Lower leg skin (tissue), 4 donors: Measurements from ENCODE around the gene IMPDH1. TPM values are rescaled to one million over a fixed set of nuclear protein-coding genes. Genes with fewer than 3 reads are reported as not detected.

Experiments
- DNase-seq, 2 donors: peaks; one replicate each; pipeline ENCODE4 v3.0.0-alpha.2; 2019; ENCODE audit warnings: low spot score in 2 of 2
- H3K4me3 ChIP-seq: fragments of 200-600 bp; sonication (generic); 2 replicates; pipeline ENCODE4 v1.5.1; 2017; ENCODE audit warnings: mild to moderate bottlenecking, low read depth; ENCODE audit not compliant: poor library complexity, severe bottlenecking
- POLR2A ChIP-seq, 2 donors: fragments of 450-650 bp; IDR thresholded peaks; one replicate each; pipeline ENCODE4 v1.6.1; 2016 to 2017; ENCODE audit warnings: antibody characterized with exemption in 2 of 2, mild to moderate bottlenecking in 1 of 2, moderate library complexity in 1 of 2
- WGBS, 2 donors: methylation state at CpG; one replicate each; pipeline ENCODE4 v1.1.5; 2018; 5-methylcytosine and 5-hydroxymethylcytosine counted together
- intact Hi-C: fragments of 100-400 bp; cut with DNase I; formaldehyde crosslinking; loops from one replicate; pipeline ENCODE4 v1.15.0; 2023; ENCODE audit warnings: low total_unique reads
- total RNA-seq, 4 donors: library from RNA; depleted of rRNA; stranded (reverse); fragments of >200 nt; gene quantifications; one replicate each; pipeline ENCODE4 v1.1.0, GENCODE V29; 2016
- TF ChIP-seq, protein P1 (sequence below), 3 donors: fragments of 450-650 bp; IDR thresholded peaks; one replicate each; pipeline ENCODE4 v1.5.1; 2016; ENCODE audit warnings: antibody characterized with exemption in 3 of 3, mild to moderate bottlenecking in 3 of 3, moderate library complexity in 2 of 3

The IMPDH1 gene
- total RNA-seq, 4 donors from 2014 or later = 45.6 to 71.7 (median 48.7) TPM

DNA sequence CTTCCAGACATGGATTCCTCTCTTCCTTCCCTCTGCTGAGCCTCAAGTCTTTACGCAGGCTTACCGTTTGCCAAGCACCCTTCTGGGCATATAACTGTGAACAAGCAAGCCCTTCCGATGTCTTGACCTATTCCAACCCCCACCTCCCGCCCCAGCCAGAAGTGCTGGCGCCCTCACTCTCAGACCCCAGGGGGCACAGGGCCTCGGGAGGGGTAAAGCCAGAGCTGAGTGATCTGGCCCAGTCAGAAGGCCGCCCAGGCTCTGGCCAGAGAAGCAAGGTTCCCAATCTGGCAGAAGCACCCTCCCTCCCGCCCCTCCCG, 49.5 kb downstream of the IMPDH1 start:
- TF ChIP-seq, protein P1, sequence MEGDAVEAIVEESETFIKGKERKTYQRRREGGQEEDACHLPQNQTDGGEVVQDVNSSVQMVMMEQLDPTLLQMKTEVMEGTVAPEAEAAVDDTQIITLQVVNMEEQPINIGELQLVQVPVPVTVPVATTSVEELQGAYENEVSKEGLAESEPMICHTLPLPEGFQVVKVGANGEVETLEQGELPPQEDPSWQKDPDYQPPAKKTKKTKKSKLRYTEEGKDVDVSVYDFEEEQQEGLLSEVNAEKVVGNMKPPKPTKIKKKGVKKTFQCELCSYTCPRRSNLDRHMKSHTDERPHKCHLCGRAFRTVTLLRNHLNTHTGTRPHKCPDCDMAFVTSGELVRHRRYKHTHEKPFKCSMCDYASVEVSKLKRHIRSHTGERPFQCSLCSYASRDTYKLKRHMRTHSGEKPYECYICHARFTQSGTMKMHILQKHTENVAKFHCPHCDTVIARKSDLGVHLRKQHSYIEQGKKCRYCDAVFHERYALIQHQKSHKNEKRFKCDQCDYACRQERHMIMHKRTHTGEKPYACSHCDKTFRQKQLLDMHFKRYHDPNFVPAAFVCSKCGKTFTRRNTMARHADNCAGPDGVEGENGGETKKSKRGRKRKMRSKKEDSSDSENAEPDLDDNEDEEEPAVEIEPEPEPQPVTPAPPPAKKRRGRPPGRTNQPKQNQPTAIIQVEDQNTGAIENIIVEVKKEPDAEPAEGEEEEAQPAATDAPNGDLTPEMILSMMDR (IDR thresholded peaks at IDR 0.05) = no peak
- TF ChIP-seq POLR2A (IDR thresholded peaks at IDR 0.05) = no peak

DNA sequence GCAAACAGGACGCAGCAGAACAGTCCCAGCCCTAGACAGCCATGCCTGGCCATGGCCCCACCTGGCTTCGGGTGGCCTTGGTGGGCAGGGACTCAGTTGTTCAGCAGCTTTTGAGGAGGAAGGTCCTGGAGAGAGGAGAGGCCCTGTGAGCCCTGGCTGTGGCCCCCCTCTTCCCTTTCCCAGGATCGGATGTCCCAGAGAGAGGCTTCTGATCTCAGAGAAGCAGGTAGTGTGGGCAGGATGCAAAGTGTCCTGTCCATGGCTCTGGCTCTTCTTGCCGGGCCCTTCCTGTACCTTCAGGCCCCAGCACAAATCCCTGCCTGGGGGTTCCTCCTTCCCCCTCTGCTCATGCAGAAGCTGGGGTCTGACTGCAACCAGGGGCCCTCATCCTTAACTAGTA, 49.8 kb downstream of the IMPDH1 start:
- no peak for DNase-seq
- no peak overlapping the region for H3K4me3 ChIP-seq
- TF ChIP-seq, protein P1 (IDR thresholded peaks at IDR 0.05) = no peak
- TF ChIP-seq POLR2A (IDR thresholded peaks at IDR 0.05) = no peak
- WGBS, 2 donors = 75 to 84% methylated on average over 4 of the region's 4 CpGs
- intact Hi-C loops = no loop called here

More for the DNA sequence above, 49.5 kb downstream of the IMPDH1 start:
- intact Hi-C loops = no loop called here
- DNase-seq = no peak
- 30 to 41% methylated on average over 8 to 9 of the region's 9 CpGs for whole genome bisulfite sequencing, 2 donors
- no peak overlapping the region for H3K4me3 ChIP-seq

DNA sequence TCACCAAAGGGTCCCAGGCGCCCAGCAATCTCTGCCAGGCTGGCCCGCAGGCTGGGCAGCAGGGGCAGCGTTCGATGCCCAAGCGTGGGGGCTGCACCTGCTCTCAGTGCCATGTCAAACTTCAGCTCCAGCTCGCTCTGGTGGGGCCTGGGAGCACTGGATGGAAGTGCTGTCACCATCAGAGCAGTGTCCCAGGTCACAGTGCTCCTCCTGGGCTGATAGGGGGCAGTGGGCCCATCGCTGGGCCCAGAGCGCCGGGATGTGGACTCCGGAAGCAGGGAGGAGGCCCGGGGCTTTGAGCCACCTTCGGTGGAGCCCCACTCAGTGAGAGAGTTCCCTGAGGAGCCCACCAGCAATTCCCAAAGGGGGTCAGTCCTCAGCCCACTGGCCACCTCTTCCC, 50.4 kb downstream of the IMPDH1 start:
- intact Hi-C loops = no loop called here
- no peak overlapping the region for H3K4me3 ChIP-seq
- no peak for DNase-seq
- TF ChIP-seq, protein P1 (IDR thresholded peaks at IDR 0.05) = no peak
- TF ChIP-seq POLR2A (IDR thresholded peaks at IDR 0.05) = no peak
- WGBS, 2 donors = 100% methylated on average over 1 to 7 of the region's 12 CpGs

DNA sequence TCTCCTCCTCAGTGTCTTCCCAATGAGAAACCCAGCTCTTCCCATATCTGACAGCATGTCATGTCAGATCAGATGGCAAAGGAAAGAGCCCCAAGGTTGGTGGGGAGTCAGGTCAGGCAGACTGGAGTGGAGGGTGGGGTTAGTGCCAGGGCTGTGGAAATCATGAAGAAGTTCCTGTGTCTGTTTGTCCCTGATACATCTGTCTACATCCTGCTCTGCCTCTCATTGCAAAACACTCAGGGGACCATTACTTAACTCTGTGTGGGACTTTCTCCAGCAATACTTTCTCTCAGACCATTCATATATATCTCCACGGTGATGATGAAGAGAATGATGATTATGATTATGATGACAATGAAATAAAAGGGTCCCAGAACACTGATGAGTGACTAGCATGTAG, 51.5 kb downstream of the IMPDH1 start:
- WGBS, 2 donors = 88 to 91% methylated on average over 1 of the region's 1 CpG
- H3K4me3 ChIP-seq = no peak overlapping the region
- no peak for DNase-seq
- intact Hi-C loops = no loop called here
- no peak for TF ChIP-seq POLR2A (IDR thresholded peaks at IDR 0.05)
- TF ChIP-seq, protein P1 (IDR thresholded peaks at IDR 0.05) = no peak

DNA sequence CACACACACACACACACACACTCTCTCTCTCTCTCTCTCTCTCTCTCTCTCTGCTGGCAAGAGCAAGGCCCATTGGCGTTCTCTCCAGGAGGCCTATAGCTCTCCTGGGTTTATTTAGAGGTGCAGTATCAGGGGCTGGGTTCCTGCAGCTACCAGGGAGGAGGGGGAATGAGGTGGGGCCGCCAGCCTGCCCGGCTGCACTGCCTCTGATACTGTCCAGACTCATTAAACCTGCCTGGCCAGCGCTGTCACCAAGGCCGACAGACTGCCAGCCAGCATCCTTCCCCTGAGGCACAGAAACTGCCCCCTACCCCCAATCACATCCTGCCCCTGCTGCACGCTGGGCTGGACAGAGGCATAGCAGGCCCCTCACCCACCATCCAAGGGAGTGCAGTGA, 52.6 kb downstream of the IMPDH1 start:
- intact Hi-C loops = no loop called here

More for the DNA sequence above, 52.6 kb downstream of the IMPDH1 start:
- no peak overlapping the region for H3K4me3 ChIP-seq
- DNase-seq = no peak
- TF ChIP-seq, protein P1 (IDR thresholded peaks at IDR 0.05) = no peak
- TF ChIP-seq POLR2A (IDR thresholded peaks at IDR 0.05) = no peak
- 72 to 92% methylated on average over 2 to 6 of the region's 6 CpGs for WGBS, 2 donors
